Endothelial cell of umbilical vein (primary cell): ENCODE data around the gene MRM2. TPM values are rescaled to one million over a fixed set of nuclear protein-coding genes. Genes with fewer than 3 reads are reported as not detected.

ENCODE experiments used
- BruUV-seq: library from RNA; stranded (reverse); fragments of 400-500 nt; replicated peaks from 2 replicates; lab custom pipeline; 2021; lab: Mats Ljungman, UMichigan
- CTCF ChIA-PET: fragments of 300-600, 350-600 bp; sonication (Branson Sonifier 250); formaldehyde crosslinking; loops from one replicate; lab custom pipeline; 2021; ENCODE audit warnings: antibody characterized with exemption, inconsistent platforms; lab: Charles Lee
- POLR2A ChIA-PET: fragments of 300-600, 350-600 bp; sonication (Branson Sonifier 250); formaldehyde crosslinking; loops from one replicate; lab custom pipeline; 2021; ENCODE audit warnings: antibody characterized with exemption, inconsistent platforms; lab: Charles Lee
- DNase-seq: peaks from one replicate; pipeline ENCODE4 v3.0.0-alpha.2; 2011; ENCODE audit warnings: low read depth, low spot score
- FAIRE-seq: peaks from 2 replicates; lab custom pipeline; 2011; peaks lifted over from hg19 to GRCh38; lab: Jason Lieb, UNC
- H2AFZ ChIP-seq: 2 replicates; pipeline ENCODE4 v1.6.0; 2012; ENCODE audit warnings: low read depth, low read length, control low read depth, inconsistent platforms
- H3K27ac ChIP-seq: 2 replicates; pipeline ENCODE4 v1.5.1; 2011; ENCODE audit warnings: low read depth, mild to moderate bottlenecking, control low read depth, low read length, moderate library complexity; ENCODE audit not compliant: insufficient read depth
- H3K27me3 ChIP-seq, 2 experiments: 2 replicates each; pipeline versions ENCODE4 v1.6.0 to v1.6.1; 2011; ENCODE audit warnings: low read length in 2 of 2, mixed read lengths in 1 of 2; ENCODE audit not compliant: control insufficient read depth in 2 of 2, insufficient read depth in 2 of 2
- H3K36me3 ChIP-seq, 2 experiments: 2 replicates in 1 of 2; 3 replicates in 1 of 2; pipeline ENCODE4 v1.5.1; 2011; ENCODE audit warnings: low read length in 2 of 2, mild to moderate bottlenecking in 1 of 2, moderate library complexity in 1 of 2; ENCODE audit not compliant: control insufficient read depth in 2 of 2, insufficient read depth in 2 of 2; ENCODE audit errors: extremely low read depth in 1 of 2
- H3K4me1 ChIP-seq: 3 replicates; pipeline ENCODE4 v1.5.1; 2011; ENCODE audit warnings: mild to moderate bottlenecking, low read length; ENCODE audit not compliant: control insufficient read depth, insufficient read depth; ENCODE audit errors: extremely low read depth
- H3K4me2 ChIP-seq: 2 replicates; pipeline ENCODE4 v1.6.1; 2011; ENCODE audit warnings: low read length, control low read depth, mixed read lengths; ENCODE audit not compliant: insufficient read depth
- H3K4me3 ChIP-seq, 3 experiments: fragments of 200-600 bp in 1 of 3; sonication (generic), shearing (Covaris generic) in 1 of 3; replicated peaks in 1 of 3; 2 replicates each; pipeline ENCODE4 v1.5.1; 2011 to 2016; ENCODE audit warnings: control low read depth in 3 of 3, low read length in 3 of 3, mild to moderate bottlenecking in 2 of 3, inconsistent platforms in 1 of 3, low read depth in 1 of 3, moderate library complexity in 1 of 3; ENCODE audit not compliant: insufficient read depth in 1 of 3
- H3K79me2 ChIP-seq: 2 replicates; pipeline ENCODE4 v1.6.0; 2012; ENCODE audit warnings: low read length, inconsistent platforms; ENCODE audit not compliant: control insufficient read depth, insufficient read depth
- H3K9ac ChIP-seq: replicated peaks from 2 replicates; pipeline ENCODE3; 2011; ENCODE audit warnings: low read length, control low read depth; ENCODE audit not compliant: insufficient read depth; ENCODE audit errors: extremely low read depth
- H3K9me1 ChIP-seq: replicated peaks from 3 replicates; pipeline ENCODE4 v1.6.0; 2011; ENCODE audit warnings: mild to moderate bottlenecking, low read length; ENCODE audit not compliant: control insufficient read depth, insufficient read depth; ENCODE audit errors: extremely low read depth
- H3K9me3 ChIP-seq: replicated peaks from 2 replicates; pipeline ENCODE4 v1.5.1; 2012; ENCODE audit warnings: low read length, inconsistent platforms; ENCODE audit not compliant: control insufficient read depth, insufficient read depth
- H4K20me1 ChIP-seq: replicated peaks from 2 replicates; pipeline ENCODE3; 2011; ENCODE audit warnings: mild to moderate bottlenecking, low read length; ENCODE audit not compliant: control insufficient read depth, insufficient read depth; ENCODE audit errors: extremely low read depth
- CTCF ChIP-seq, 2 donors: IDR thresholded peaks; 1 replicate in 1 of 2; 2 replicates in 1 of 2; pipeline ENCODE4 v1.5.1; 2011; ENCODE audit warnings: low read length in 2 of 2, mild to moderate bottlenecking in 2 of 2, moderate library complexity in 2 of 2, control low read depth in 1 of 2, inconsistent platforms in 1 of 2, low read depth in 1 of 2; ENCODE audit not compliant: insufficient read depth in 1 of 2; ENCODE audit errors: extremely low read depth in 1 of 2
- EZH2 ChIP-seq: IDR thresholded peaks from 2 replicates; pipeline ENCODE4 v1.6.1; 2012; ENCODE audit warnings: borderline replicate concordance, low read depth, mild to moderate bottlenecking, moderate library complexity, low read length, inconsistent platforms; ENCODE audit not compliant: severe bottlenecking
- FOS ChIP-seq: IDR thresholded peaks from 2 replicates; pipeline ENCODE4 v1.6.1; 2011; ENCODE audit warnings: mild to moderate bottlenecking, low read length, moderate library complexity, borderline replicate concordance; ENCODE audit not compliant: insufficient read depth
- GATA2 ChIP-seq: IDR thresholded peaks from 2 replicates; pipeline ENCODE4 v1.7.0; 2011; ENCODE audit warnings: low read depth, mild to moderate bottlenecking, moderate library complexity, mixed read lengths, low read length; ENCODE audit not compliant: insufficient read length, insufficient read depth
- JUN ChIP-seq: IDR thresholded peaks from 2 replicates; pipeline ENCODE4 v1.6.1; 2011; ENCODE audit warnings: borderline replicate concordance, low read depth; ENCODE audit not compliant: insufficient read length, insufficient read depth
- MAX ChIP-seq: IDR thresholded peaks from 2 replicates; pipeline ENCODE4 v1.6.1; 2011; ENCODE audit not compliant: insufficient read depth, insufficient read length
- MYC ChIP-seq: IDR thresholded peaks from one replicate; pipeline ENCODE4 v1.6.1; 2011; ENCODE audit warnings: mild to moderate bottlenecking, low read depth, low read length
- POLR2A ChIP-seq: IDR thresholded peaks from 2 replicates; pipeline ENCODE4 v1.6.1; 2012; ENCODE audit warnings: low read depth, mild to moderate bottlenecking, control low read depth, low read length
- POLR2AphosphoS5 ChIP-seq: IDR thresholded peaks from 2 replicates; pipeline ENCODE4 v1.6.1; 2012; ENCODE audit warnings: low read depth, mild to moderate bottlenecking, control low read depth, low read length, moderate library complexity; ENCODE audit not compliant: insufficient read depth
- dilution Hi-C: fragments of 300-500 bp; cut with MboI; formaldehyde crosslinking; loops from one replicate; pipeline ENCODE4 v1.15.0; 2019; ENCODE audit warnings: low sequenced_read_pairs; ENCODE audit not compliant: extremely low pct_ligation_motif_present
- intact Hi-C: fragments of 100-400 bp; cut with micrococcal nuclease; formaldehyde crosslinking; loops from one replicate; pipeline ENCODE4 v1.10.0; 2022
- polyA plus RNA-seq, 4 experiments: library from polyadenylated mRNA; depleted of rRNA in 3 of 4; stranded (reverse) in 3 of 4; unstranded in 1 of 4; fragments of >200 nt; gene quantifications; 2 replicates each; pipeline versions ENCODE4 v1.2.1 to v1.2.3, GENCODE V29; 2011 to 2012; ENCODE audit warnings: missing spikeins in 1 of 4
- total RNA-seq: library from RNA; stranded (reverse); gene quantifications from 2 replicates; pipeline ENCODE4 v1.2.3, GENCODE V29; 2021

MRM2 gene
- total and polyA plus RNA-seq, 2 donors (not counting 3 experiments of a cell fraction or from before 2014, with no cell fraction given), result 10.6 to 20.8 TPM

- Histone ChIP-seq H3K9me3 (no peaks in the 10 kb centered on the region), H4K20me1 (no peaks in the 10 kb centered on the region), H2AFZ (no peak overlapping the region), H3K9ac (no peak overlapping the region), H3K9me1 (no peaks in the 10 kb centered on the region), H3K27ac (no peak overlapping the region), H3K27me3 (no peaks in the 10 kb centered on the region), H3K79me2 (no peaks in the 10 kb centered on the region), H3K4me2 (no peak overlapping the region), H3K36me3 (peaks cover 0 to 6% of the 10 kb centered on the region in 2 experiments), H3K4me1 (no peaks in the 10 kb centered on the region), H3K4me3 (no peak overlapping the region)
- BruUV-seq, result no TSS peak
- ChIA-PET CTCF (no interaction called here), POLR2A (no interaction called here)
- TF ChIP-seq POLR2AphosphoS5 (no peak), JUN (no peak), POLR2A (no peak), MYC (no peak), GATA2 (no peak)
- FAIRE-seq (no peak), DNase-seq (no peak)
- intact Hi-C loops, result no loop called here
- dilution Hi-C loops, result no loop called here
Measured at GRCh38 chr7:2278026-2278425, 36.0 kb upstream of the MRM2 start.

- dilution Hi-C loops, result no loop called here
- Histone ChIP-seq H3K9me1 (no peaks in the 10 kb centered on the region), H3K79me2 (no peaks in the 10 kb centered on the region), H3K27me3 (no peaks in the 10 kb centered on the region), H3K27ac (no peak overlapping the region), H3K4me2 (no peak overlapping the region), H3K4me1 (no peaks in the 10 kb centered on the region), H2AFZ (no peak overlapping the region), H3K36me3 (peaks cover 0 to 6% of the 10 kb centered on the region in 2 experiments), H3K4me3 (no peak overlapping the region), H3K9me3 (no peaks in the 10 kb centered on the region), H3K9ac (no peak overlapping the region), H4K20me1 (no peaks in the 10 kb centered on the region)
- DNase-seq, result no peak
- ChIA-PET CTCF (interaction anchor here (0.6 kb wide), 1 partner anchor 993 kb away, joined by 3 read pairs; no protein-coding TSS in a partner anchor), POLR2A (no interaction called here)
- intact Hi-C loops, result no loop called here
- BruUV-seq, result no TSS peak
- TF ChIP-seq MAX (no peak), POLR2A (no peak), EZH2 (no peak), CTCF (IDR thresholded peaks at IDR 0.05; ENCODE audit: extremely low read depth in 1 of 2, insufficient read depth in 1 of 2, low read depth in 1 of 2, low read length in 2 of 2) (no peak), GATA2 (no peak), POLR2AphosphoS5 (no peak), MYC (no peak), JUN (no peak), FOS (no peak)
- no peak for FAIRE-seq
Measured at GRCh38 chr7:2276107-2276506, 34.1 kb upstream of the MRM2 start.
